NCI-H226 (cell line): Measurements from ENCODE around the gene XRCC4.

Experiments used
- DNase-seq: peaks from one replicate; pipeline ENCODE4 v3.0.0-alpha.2; 2015

Gene XRCC4

GRCh38 chr5:83071286-83072051 lies 5.9 kb upstream of the XRCC4 start:
- DNase-seq, result no peak

GRCh38 chr5:83072966-83073365 lies 4.4 kb upstream of the XRCC4 start:
- DNase-seq, result no peak

GRCh38 chr5:83077662-83078261 lies 415 bp downstream of the XRCC4 start:
- no peak for DNase-seq

GRCh38 chr5:83082750-83083149 lies 5.4 kb downstream of the XRCC4 start:
- no peak for DNase-seq

GRCh38 chr5:83084336-83084735 lies 7.0 kb downstream of the XRCC4 start:
- no peak for DNase-seq

GRCh38 chr5:83085106-83085505 lies 7.8 kb downstream of the XRCC4 start:
- DNase-seq, result no peak

- DNase-seq, result no peak
Measured at GRCh38 chr5:83090169-83090568, 12.8 kb downstream of the XRCC4 start.

- DNase-seq, result no peak
Measured at GRCh38 chr5:83092619-83093018, 15.3 kb downstream of the XRCC4 start.

- DNase-seq, result no peak
Measured at GRCh38 chr5:83093692-83094091, 16.3 kb downstream of the XRCC4 start.

- DNase-seq, result no peak
Measured at GRCh38 chr5:83095163-83095956, 18.0 kb downstream of the XRCC4 start.

- peak; percentile 86 for DNase-seq
Measured at GRCh38 chr5:83095957-83096539, 18.7 kb downstream of the XRCC4 start.

GRCh38 chr5:83096660-83097339 lies 19.5 kb downstream of the XRCC4 start:
- DNase-seq, result peak; percentile 14

GRCh38 chr5:83097689-83098231 lies 20.4 kb downstream of the XRCC4 start:
- peak; percentile 36 for DNase-seq

- DNase-seq, result no peak
Measured at GRCh38 chr5:83099001-83099400, 21.7 kb downstream of the XRCC4 start.

GRCh38 chr5:83099445-83099844 lies 22.1 kb downstream of the XRCC4 start:
- no peak for DNase-seq

- DNase-seq, result no peak
Measured at GRCh38 chr5:83101514-83101913, 24.2 kb downstream of the XRCC4 start.

- DNase-seq, result peak; percentile 47
Measured at GRCh38 chr5:83102364-83102980, 25.1 kb downstream of the XRCC4 start.

- no peak for DNase-seq
Measured at GRCh38 chr5:83104021-83104420, 26.7 kb downstream of the XRCC4 start.

- DNase-seq, result no peak
Measured at GRCh38 chr5:83107692-83108420, 30.5 kb downstream of the XRCC4 start.

- DNase-seq, result no peak
Measured at GRCh38 chr5:83109380-83109779, 32.0 kb downstream of the XRCC4 start.

GRCh38 chr5:83115816-83116215 lies 38.5 kb downstream of the XRCC4 start:
- DNase-seq, result no peak
